HUDEP-2 (cell line): Measurements from ENCODE around the gene ATXN1L.
A peak's percentile ranks its signal among the peaks of the same experiment; 100 is the strongest.
"Not testable (repeated sequence)": the region's sequence is repeated elsewhere in the genome, so short reads cannot be mapped to it uniquely, and the experiment has no call there.

Source experiments
- DNase-seq, 76 experiments: peaks; one replicate each; lab custom pipeline; 2025; ENCODE audit not compliant: unreplicated experiment in 76 of 76; lab: John Stamatoyannopoulos, UW

Gene ATXN1L

GRCh38 chr16:71845639-71846430 is at the start of gene ATXN1L:
Gene ATXN1L, plus strand, starts transcription at chr16:71845976. Its CDS starts 3,765 bp downstream, at chr16:71849741.
- DNase-seq = peak in 75 of 76 experiments; percentile 37 to 92 (median 85)

- no peak for DNase-seq
Observed at GRCh38 chr16:71796501-71797097, 49.2 kb upstream of the ATXN1L start.

GRCh38 chr16:71803305-71803690 is 42.5 kb upstream of the ATXN1L start:
- DNase-seq = no peak

GRCh38 chr16:71807905-71808592 is 37.7 kb upstream of the ATXN1L start:
- DNase-seq = peak in 64 of 76 experiments; percentile 6 to 74 (median 45)

GRCh38 chr16:71808593-71809459 is 37.0 kb upstream of the ATXN1L start, which contains the start of gene AP1G1:
Gene AP1G1, minus strand, starts transcription at chr16:71808834. Its CDS starts 19,355 bp downstream, at chr16:71789479.
- DNase-seq = peak; percentile 33 to 95 (median 90)

GRCh38 chr16:71810155-71810530 is 35.6 kb upstream of the ATXN1L start:
- not testable (repeated sequence) for DNase-seq

- DNase-seq = no peak
Observed at GRCh38 chr16:71811261-71811803, 34.4 kb upstream of the ATXN1L start.

- DNase-seq = not testable (repeated sequence)
Observed at GRCh38 chr16:71817155-71817500, 28.6 kb upstream of the ATXN1L start.

GRCh38 chr16:71826533-71827017 is 19.2 kb upstream of the ATXN1L start:
- DNase-seq = peak in 50 of 76 experiments; percentile 3 to 89 (median 41)

GRCh38 chr16:71830359-71830758 is 15.4 kb upstream of the ATXN1L start:
- DNase-seq = no peak

- not testable (repeated sequence) for DNase-seq
Observed at GRCh38 chr16:71831698-71832097, 14.1 kb upstream of the ATXN1L start.

GRCh38 chr16:71832112-71832511 is 13.7 kb upstream of the ATXN1L start:
- DNase-seq = not testable (repeated sequence)

GRCh38 chr16:71834291-71834690 is 11.5 kb upstream of the ATXN1L start:
- no peak for DNase-seq

- peak in 28 of 76 experiments; percentile 2 to 55 (median 28) for DNase-seq
Observed at GRCh38 chr16:71837150-71837549, 8.6 kb upstream of the ATXN1L start.

GRCh38 chr16:71840052-71840451 is 5.7 kb upstream of the ATXN1L start:
- no peak for DNase-seq

- no peak for DNase-seq
Observed at GRCh38 chr16:71843572-71843971, 2.2 kb upstream of the ATXN1L start.

- DNase-seq = peak in 4 of 76 experiments; percentile 3 to 11 (median 10)
Observed at GRCh38 chr16:71846431-71846830, 655 bp downstream of the ATXN1L start.

- DNase-seq = no peak
Observed at GRCh38 chr16:71847096-71847495, 1.3 kb downstream of the ATXN1L start.

- DNase-seq = no peak
Observed at GRCh38 chr16:71848622-71849021, 2.8 kb downstream of the ATXN1L start.

- DNase-seq = no peak
Observed at GRCh38 chr16:71851746-71852145, 6.0 kb downstream of the ATXN1L start.
